Gastroesophageal sphincter (tissue), 3 donors: Measurements from ENCODE around the gene LIPG.
"Not testable (repeated sequence)": the region's sequence is repeated elsewhere in the genome, so short reads cannot be mapped to it uniquely, and the experiment has no call there.

Experiments
- CTCF ChIP-seq, 4 experiments: fragments of 200-600 bp in 2 of 4; fragments of 450-650 bp in 2 of 4; sonication (generic) in 1 of 4; IDR thresholded peaks; one replicate each; pipeline ENCODE4 v1.5.1; 2017 to 2019; ENCODE audit warnings: antibody characterized with exemption in 4 of 4, mild to moderate bottlenecking in 2 of 4, moderate library complexity in 2 of 4
- EP300 ChIP-seq: sonication (generic); formaldehyde crosslinking; IDR thresholded peaks from one replicate; pipeline ENCODE4 v1.6.1; 2017; ENCODE audit warnings: antibody characterized with exemption, mild to moderate bottlenecking
- POLR2A ChIP-seq, 2 donors: fragments of 450-650 bp; IDR thresholded peaks; one replicate each; pipeline ENCODE4 v1.6.1; 2017; ENCODE audit warnings: antibody characterized with exemption in 2 of 2, mild to moderate bottlenecking in 2 of 2, moderate library complexity in 1 of 2
- POLR2AphosphoS5 ChIP-seq: sonication (generic); formaldehyde crosslinking; IDR thresholded peaks from one replicate; pipeline ENCODE4 v1.6.1; 2017; ENCODE audit warnings: antibody characterized with exemption

GRCh38 chr18:49579041-49579440 lies 17.2 kb downstream of the LIPG start:
- not testable (repeated sequence) for TF ChIP-seq EP300; CTCF (IDR thresholded peaks at IDR 0.05); POLR2AphosphoS5; POLR2A (IDR thresholded peaks at IDR 0.05)
